Measurements from ENCODE around the gene BTBD2.

BTBD2 gene

GRCh38 chr19:1950640-1951039 is 64.9 kb downstream of the BTBD2 start:
- DNase-seq (ENCODE audit: low read depth in 2 of 2): no peak
- TF ChIP-seq, protein P1, sequence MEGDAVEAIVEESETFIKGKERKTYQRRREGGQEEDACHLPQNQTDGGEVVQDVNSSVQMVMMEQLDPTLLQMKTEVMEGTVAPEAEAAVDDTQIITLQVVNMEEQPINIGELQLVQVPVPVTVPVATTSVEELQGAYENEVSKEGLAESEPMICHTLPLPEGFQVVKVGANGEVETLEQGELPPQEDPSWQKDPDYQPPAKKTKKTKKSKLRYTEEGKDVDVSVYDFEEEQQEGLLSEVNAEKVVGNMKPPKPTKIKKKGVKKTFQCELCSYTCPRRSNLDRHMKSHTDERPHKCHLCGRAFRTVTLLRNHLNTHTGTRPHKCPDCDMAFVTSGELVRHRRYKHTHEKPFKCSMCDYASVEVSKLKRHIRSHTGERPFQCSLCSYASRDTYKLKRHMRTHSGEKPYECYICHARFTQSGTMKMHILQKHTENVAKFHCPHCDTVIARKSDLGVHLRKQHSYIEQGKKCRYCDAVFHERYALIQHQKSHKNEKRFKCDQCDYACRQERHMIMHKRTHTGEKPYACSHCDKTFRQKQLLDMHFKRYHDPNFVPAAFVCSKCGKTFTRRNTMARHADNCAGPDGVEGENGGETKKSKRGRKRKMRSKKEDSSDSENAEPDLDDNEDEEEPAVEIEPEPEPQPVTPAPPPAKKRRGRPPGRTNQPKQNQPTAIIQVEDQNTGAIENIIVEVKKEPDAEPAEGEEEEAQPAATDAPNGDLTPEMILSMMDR (IDR thresholded peaks at IDR 0.05; ENCODE audit: low read depth, low read length): no peak
- H3K4me3 ChIP-seq (replicated peaks in 1 of 2; ENCODE audit: low read depth in 2 of 2, low read length in 2 of 2): no peak overlapping the region

DNA sequence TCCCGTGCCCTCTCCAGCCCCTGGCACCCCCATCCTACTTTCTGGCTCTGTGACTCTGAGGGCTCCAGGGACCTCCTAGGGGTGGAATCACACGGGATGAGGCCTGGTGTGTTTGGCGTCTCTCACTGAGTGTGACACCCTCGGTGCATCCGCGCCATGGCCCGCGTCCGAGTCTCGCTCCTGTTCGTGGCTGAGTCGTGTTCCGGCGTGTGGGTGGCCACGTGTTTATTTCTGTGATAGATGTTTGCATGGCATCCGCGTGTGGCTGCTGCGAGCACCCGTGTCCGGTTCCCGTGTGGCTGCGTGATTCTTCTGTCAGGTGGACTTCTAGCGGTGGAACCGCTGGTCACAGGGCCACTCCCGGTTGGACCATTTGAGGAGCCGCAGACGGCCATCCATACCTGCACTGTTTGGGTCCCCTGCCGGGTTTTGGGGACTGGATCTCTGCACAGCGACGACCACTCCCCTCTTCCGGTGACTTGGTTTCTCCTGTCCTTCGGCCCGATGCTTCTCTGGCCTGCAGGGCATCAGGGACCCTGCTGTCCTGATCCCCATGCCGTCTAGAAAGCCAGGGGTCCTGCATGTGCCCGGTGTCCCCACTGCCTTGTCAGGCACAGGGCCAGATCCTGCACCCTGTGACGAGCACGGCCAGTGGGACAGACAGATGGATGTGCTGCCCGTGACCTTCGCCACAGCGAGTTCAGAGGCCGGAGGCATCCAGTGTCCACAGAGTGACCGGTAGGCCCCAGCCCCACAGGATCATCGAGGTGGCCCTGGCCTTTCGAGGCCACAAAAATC is 66.0 kb downstream of the BTBD2 start:
- TF ChIP-seq, protein P1 (IDR thresholded peaks at IDR 0.05; ENCODE audit: low read depth, low read length): no peak
- H3K4me3 ChIP-seq (replicated peaks in 1 of 2; ENCODE audit: low read depth in 2 of 2, low read length in 2 of 2): no peak overlapping the region
- no peak for DNase-seq (ENCODE audit: low read depth in 2 of 2)

GRCh38 chr19:1947651-1948209 is 67.8 kb downstream of the BTBD2 start:
- H3K4me3 ChIP-seq (replicated peaks in 1 of 2; ENCODE audit: low read depth in 2 of 2, low read length in 2 of 2): no peak overlapping the region
- TF ChIP-seq, protein P1 (IDR thresholded peaks at IDR 0.05; ENCODE audit: low read depth, low read length): no peak
- DNase-seq (ENCODE audit: low read depth in 2 of 2): no peak

DNA sequence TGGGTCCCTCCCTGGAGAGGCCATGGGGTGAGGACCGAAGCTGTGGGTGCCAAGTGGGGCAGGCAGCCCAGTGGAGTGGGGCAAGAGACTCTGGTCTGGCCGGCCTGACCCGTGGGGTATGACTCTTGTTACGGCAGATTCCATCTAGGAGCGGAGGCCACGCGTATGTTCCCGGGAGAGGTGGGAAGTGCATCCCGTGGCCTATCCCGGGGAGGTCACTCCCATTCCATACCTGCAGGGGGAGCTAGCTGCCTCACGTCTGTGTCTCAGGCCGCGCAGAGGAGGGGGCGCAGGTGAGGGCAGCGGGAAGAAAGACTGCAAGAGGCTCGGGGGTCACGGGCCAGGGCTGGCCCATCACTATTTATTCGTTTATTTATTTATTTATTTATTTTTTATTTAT is 69.6 kb downstream of the BTBD2 start:
- peak; percentile 22 for DNase-seq (ENCODE audit: low read depth in 2 of 2)
- TF ChIP-seq, protein P1 (IDR thresholded peaks at IDR 0.05; ENCODE audit: low read depth, low read length): peak; percentile 65

DNA sequence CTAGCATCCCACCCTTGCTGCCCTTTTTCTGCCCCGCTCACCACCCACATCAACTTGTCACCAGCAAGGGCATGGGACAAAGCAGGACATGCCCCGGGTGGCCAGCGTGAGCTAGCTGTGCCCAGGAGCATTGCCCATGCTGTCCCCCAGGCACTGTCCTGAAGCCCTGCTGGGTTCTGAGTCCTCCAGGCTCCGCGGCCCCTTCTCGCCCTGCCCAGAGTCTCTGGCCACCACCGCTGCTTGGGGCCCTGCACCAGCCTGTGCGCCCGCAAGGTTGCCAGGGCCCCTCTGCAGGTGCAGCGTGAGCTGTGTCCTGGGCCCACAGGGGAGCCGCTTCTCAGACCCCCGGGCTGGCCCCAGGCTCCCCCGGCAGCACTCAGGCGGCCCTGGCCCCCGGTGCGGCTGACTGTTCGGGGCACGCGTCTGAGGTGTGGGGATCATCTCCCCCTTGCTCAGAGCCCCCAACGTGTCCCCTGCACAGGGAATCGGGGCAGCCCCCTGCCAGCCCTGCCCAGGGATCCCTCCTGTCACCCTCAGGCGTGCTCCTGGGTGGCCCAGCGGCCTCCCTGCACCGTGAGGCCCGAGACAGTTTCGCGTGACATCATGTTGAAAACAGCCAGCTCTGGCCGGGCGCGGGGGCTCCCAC is 70.5 kb downstream of the BTBD2 start:
- TF ChIP-seq, protein P1 (IDR thresholded peaks at IDR 0.05; ENCODE audit: low read depth, low read length): no peak
- DNase-seq (ENCODE audit: low read depth in 2 of 2): no peak
- no peak overlapping the region for H3K4me3 ChIP-seq (replicated peaks in 1 of 2; ENCODE audit: low read depth in 2 of 2, low read length in 2 of 2)

More for the DNA sequence above, 69.6 kb downstream of the BTBD2 start:
- no peak overlapping the region for H3K4me3 ChIP-seq (replicated peaks in 1 of 2; ENCODE audit: low read depth in 2 of 2, low read length in 2 of 2)

DNA sequence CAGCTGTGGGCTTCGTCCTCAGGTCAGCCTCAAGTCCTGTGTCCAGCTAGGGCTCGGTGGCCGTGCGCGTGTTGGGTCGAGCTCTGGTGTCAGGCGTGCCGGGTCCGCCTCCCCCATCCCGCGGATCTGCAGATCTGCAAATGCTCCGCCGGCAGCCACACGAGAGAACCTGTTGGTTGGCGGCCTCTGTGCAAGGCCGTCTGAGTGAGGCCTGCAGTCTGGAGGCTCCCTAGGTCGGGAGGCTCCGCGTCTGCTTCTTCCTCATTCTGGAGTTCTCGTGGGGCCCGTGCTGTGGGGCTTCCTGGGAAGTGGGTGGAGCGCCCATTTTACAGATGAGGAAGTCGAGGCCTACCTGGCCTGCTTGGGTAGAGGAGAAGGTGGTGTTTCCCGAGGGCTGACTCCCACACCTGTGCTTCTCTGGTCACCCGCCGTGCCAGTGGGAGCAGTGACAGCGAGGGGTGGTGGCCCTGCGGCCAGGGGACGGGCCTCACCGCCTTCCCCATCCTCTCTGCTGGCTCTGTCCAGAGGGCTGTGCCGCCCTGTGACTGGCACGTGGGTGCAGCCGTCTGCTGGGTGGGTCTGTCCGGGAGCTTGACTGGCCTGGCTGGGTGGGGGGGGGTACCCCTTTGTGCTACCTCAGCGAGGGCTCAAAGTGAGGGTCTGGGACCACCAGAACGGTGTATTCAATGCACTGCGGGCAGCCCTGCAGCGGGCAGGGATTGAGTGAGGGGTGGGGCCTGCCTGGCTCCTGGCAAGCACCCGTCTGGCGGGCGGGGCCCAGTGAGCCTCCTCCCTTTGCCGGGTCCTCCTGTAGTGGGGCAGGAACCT is 71.2 kb downstream of the BTBD2 start:
- DNase-seq (ENCODE audit: low read depth in 2 of 2): no peak
- H3K4me3 ChIP-seq (replicated peaks in 1 of 2; ENCODE audit: low read depth in 2 of 2, low read length in 2 of 2): no peak overlapping the region

More for the DNA sequence above, 71.2 kb downstream of the BTBD2 start:
- TF ChIP-seq, protein P1 (IDR thresholded peaks at IDR 0.05; ENCODE audit: low read depth, low read length): no peak
